ENCODE data around the gene CACNA2D3.

The CACNA2D3 gene

DNA sequence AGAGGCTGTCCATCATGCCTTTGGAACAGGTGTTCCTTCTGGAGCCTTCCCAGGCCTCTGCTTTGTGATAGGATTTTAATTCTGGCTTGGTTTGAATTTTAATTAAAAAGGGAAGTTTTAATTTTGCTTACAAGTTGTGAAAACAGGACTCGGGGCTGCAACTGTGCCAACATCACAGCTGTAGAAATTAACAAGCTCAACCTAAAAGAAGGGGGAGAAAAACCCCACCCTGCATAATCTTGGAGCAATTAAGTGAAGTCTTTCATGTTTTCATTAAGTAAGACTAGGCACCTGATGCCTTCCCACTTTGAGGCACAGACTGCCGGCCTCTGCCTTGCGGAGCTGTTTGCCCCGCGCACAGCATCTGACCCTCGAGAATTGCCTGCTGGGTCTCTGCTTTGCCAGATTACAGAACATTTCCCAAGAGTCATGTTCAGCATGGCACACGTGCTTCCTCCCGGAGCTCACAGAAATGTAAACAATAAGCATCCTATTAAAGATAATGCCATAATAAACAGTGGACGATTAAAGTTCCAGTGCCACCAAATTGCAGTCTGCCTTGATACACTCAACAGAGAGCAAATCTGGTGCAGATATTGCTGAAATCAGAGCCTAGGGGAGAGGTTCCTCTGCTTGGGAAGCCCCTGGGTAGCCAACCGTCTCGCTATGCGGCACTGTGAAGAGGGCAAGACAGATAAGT, 441.3 kb downstream of the CACNA2D3 start:
- DNase-seq (ENCODE audit: low spot score) (no peak), FAIRE-seq (no peak)

- no peak for FAIRE-seq
- DNase-seq (ENCODE audit: low spot score): no peak
Measured at GRCh38 chr3:54564374-54564925, 442.1 kb downstream of the CACNA2D3 start.

GRCh38 chr3:54565956-54566355, 443.6 kb downstream of the CACNA2D3 start:
- FAIRE-seq (no peak), DNase-seq (ENCODE audit: low spot score) (no peak)

- FAIRE-seq (no peak), DNase-seq (ENCODE audit: low spot score) (no peak)
Measured at GRCh38 chr3:54567949-54568348, 445.6 kb downstream of the CACNA2D3 start.

GRCh38 chr3:54570008-54570407, 447.7 kb downstream of the CACNA2D3 start:
- FAIRE-seq: no peak

GRCh38 chr3:54572197-54572895, 450.0 kb downstream of the CACNA2D3 start:
- no peak for FAIRE-seq

More at GRCh38 chr3:54570008-54570407, 447.7 kb downstream of the CACNA2D3 start:
- no peak for DNase-seq (ENCODE audit: low spot score)

DNA sequence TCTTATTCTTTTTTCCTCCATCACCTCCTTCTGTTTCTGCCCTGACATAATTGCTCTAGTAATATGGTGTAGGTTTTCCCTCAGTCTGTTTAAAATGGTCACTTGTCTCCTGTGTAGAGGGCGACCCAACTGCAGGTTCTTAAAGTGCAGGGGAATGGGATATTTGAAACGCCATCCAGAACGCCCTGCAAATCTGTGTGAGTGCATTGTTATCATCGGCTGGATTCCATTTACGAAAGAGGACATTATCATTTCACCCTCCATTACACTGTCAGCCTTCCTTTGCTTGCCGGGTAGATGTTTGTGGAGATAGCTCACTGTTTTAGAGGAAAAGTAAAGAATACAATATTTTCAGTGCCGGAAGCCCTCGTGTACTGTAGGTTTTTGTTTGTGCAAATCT, 451.5 kb downstream of the CACNA2D3 start:
- FAIRE-seq (no peak), DNase-seq (ENCODE audit: low spot score) (no peak)

More at GRCh38 chr3:54572197-54572895, 450.0 kb downstream of the CACNA2D3 start:
- DNase-seq (ENCODE audit: low spot score): peak; percentile 21

- FAIRE-seq (no peak), DNase-seq (ENCODE audit: low spot score) (no peak)
Measured at GRCh38 chr3:54574906-54575617, 452.7 kb downstream of the CACNA2D3 start.

GRCh38 chr3:54575618-54575960, 453.2 kb downstream of the CACNA2D3 start:
- no peak for FAIRE-seq
- no peak for DNase-seq (ENCODE audit: low spot score)

GRCh38 chr3:54577313-54577712, 455.0 kb downstream of the CACNA2D3 start:
- FAIRE-seq (no peak), DNase-seq (ENCODE audit: low spot score) (no peak)

DNA sequence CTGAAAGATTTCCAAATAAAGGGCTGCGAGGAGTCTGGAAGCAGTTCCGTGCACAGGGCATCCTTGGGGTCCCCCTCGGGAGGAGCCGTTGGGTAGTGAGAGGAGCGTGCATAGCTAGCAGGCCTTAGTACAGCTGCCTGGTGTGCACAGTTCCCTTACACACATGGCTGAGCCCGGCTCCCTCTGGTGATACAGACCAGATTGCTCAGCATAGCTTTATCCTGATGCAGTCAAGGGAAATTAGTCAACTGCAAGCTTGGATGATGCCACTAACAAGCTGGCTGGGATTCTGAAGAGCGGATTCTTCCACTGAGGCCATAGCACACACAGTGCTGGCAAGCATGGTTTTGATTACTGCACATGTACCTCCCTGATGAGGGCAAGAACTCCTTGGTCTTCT, 456.1 kb downstream of the CACNA2D3 start:
- FAIRE-seq: no peak

DNA sequence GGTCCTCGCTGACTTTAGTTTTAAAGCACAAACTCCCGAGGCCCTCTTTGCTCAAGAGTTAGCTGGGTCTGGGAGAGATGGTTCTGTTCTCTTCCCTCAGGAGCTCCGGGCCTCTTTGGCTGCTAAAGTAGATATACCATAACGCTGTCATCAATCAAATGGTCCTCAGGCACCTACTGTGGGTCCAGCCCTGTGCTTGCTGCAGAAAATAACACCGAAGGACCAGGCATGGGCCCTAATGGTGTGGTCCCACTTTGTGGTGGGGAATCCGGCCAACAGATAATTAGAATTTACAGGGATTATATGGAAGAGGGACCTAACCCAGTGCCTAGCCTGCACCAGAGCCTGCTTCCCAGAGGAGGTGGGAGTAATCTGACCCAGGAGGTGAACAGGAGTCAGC, 458.1 kb downstream of the CACNA2D3 start:
- FAIRE-seq: no peak
- DNase-seq (ENCODE audit: low spot score): no peak

More for the DNA sequence above, 456.1 kb downstream of the CACNA2D3 start:
- DNase-seq (ENCODE audit: low spot score): no peak

DNA sequence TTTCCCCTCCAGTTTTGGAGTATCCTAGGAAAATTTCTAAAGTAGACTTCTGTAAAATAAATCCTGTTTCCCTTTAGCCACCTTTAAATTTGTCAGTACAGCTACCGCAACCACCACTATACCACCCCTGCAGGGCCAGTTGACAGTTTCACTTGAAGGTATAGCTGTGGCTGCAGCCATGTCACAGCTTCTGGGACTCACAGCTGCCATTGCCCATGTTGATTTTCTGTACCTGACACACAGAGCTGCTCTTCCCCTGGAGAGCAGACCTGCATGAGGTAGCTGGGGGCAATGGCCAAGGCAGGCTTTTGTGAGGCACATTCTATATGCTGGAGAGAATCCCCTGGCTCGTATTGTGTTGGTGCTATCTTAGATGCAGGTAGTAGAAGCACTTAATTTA, 460.1 kb downstream of the CACNA2D3 start:
- FAIRE-seq (no peak), DNase-seq (ENCODE audit: low spot score) (no peak)

- DNase-seq (ENCODE audit: low spot score) (no peak), FAIRE-seq (no peak)
Measured at GRCh38 chr3:54591157-54591556, 468.8 kb downstream of the CACNA2D3 start.

- FAIRE-seq (no peak), DNase-seq (ENCODE audit: low spot score) (no peak)
Measured at GRCh38 chr3:54593653-54594052, 471.3 kb downstream of the CACNA2D3 start.

DNA sequence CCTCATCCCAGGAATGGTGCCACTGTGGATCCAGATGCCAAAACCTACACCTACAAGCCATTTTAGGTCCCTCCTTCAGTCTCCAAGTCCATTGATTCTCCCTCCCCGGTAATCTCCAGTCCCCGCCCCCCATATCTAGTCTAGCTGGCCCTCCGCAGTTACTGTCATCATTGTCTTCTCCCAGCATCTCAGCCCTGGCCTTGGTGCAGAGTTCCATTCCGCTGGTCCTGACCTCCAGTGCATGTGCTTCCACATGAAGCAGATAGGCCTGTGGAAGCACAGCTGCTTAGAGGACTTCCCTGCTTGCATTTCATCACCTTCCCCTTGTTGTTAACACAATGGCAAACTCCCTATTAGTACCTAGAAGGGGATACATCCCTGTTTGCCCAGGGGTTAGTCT, 473.7 kb downstream of the CACNA2D3 start:
- DNase-seq (ENCODE audit: low spot score) (no peak), FAIRE-seq (no peak)

DNA sequence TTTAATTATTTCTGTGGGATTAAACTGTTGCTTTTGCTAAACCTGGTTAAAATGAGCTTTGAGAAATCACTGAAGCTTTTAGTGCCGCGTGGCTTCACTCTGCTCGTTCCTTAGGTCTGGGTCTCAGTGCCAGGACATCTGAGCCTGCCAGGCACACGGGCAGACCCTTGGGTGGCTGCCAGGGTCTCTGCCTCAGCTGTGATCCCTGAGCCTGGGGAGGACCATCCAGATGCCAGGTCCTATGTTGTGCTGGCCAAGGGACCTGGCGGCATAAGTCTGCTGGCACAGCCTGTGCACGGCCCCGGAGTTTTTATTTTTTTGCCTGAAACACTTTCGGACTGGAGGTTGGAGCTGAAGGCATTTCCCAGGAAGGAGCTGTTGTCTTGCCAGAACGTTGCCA, 477.4 kb downstream of the CACNA2D3 start:
- no peak for DNase-seq (ENCODE audit: low spot score)
- FAIRE-seq: no peak

DNA sequence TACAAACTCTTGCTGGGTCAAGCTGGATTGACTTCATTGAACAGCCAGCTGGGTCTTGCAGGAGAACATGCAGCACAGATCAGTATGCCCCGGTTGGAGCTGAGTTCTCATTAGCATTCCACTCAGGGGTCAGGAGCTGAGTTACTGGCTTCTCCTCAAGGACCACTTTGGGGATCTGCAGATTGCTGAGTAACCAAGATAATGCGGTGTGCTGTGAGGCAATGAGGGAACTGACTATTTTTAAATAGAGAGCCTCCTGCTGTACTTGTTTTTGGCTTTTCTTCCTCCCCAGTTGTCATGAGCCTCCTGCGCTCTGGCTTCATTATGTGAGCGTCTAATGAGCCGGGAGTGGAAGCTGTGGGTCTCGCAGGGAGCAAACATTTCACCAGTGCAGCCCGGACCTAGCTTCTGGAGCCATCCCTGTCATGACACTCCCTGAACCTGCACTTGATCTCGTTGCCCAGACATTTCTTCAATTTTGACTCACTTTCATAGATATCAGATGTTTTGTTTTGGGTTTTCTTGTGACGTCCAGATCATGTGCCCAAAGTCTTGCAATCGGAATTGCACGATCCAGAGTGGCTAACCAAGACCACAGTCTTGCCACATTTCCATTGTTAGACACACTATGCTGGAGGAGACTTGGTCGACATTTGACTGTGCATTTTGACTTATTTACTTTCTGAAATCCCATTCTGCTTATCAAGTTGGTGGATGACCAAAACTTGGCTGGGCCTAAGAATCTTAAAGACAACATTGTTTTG, 478.3 kb downstream of the CACNA2D3 start:
- FAIRE-seq (no peak), DNase-seq (ENCODE audit: low spot score) (no peak)

DNA sequence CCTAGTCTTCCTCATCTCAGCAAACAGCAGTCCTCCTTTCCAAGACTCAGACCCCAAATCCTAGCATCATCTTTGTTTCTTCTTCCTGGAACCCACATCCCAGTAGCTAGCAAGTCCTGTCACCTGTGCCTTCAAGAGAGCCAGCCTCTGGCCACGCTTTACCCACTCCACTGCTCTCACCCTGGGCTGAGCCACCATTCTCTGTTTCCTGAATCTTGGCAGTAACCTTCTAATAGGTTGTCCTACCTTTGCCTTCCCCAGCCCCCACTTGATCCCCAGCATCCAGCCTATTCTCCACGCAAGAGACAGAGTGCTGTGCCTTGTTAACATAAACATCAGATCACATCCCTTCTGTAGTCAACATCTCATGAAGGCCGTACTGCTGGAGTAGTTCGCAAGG, 482.1 kb downstream of the CACNA2D3 start:
- no peak for DNase-seq (ENCODE audit: low spot score)
- no peak for FAIRE-seq

DNA sequence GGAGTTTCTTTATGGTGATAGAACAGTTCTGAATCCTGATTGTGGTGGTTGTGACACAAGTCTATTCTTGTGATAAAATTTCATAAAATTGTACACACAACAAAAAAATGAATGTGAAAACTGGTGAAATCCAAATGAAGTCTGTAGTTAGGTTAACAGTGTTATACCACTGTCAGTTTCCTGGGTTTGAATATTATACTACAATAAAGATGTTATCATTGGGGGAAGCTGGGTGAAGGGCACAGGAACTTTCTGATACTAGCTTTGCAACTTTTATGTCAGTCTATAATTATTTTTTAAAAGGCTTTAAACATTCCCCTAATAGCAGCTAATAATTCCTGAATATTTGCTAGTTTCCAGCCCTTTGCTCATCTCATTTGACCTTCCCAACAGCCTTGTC, 485.7 kb downstream of the CACNA2D3 start:
- FAIRE-seq (no peak), DNase-seq (ENCODE audit: low spot score) (no peak)

DNA sequence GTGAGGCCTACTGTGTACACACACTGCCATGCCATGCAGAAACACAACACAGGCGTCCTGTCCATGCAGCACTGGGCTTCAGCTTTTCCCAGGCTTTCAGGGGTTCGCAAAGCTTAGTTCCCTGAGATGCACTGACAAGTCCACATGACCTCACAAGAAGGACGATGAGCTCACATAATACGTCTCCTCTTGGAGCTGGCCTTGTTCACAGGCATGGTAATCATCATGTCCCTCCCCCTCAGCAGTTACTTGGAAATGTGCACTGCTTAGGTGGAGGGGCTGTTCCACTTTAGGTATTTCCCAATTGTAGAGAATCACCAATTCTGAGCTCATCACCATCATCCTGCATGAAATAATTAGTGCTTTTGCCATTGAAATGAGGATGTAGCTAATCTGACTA, 496.7 kb downstream of the CACNA2D3 start:
- FAIRE-seq: no peak
- DNase-seq (ENCODE audit: low spot score): no peak
